Brain pericyte (primary cell): ENCODE results near the gene ZNF627.
"Not testable (repeated sequence)": the region's sequence is repeated elsewhere in the genome, so short reads cannot be mapped to it uniquely, and the experiment has no call there.

Experiments
- DNase-seq: peaks from one replicate; pipeline ENCODE4 v3.0.0-alpha.2; 2012; ENCODE audit warnings: low read depth, low spot score

ZNF627 gene

GRCh38 chr19:11597202-11598102 is at the start of gene ZNF627:
Gene ZNF627, plus strand, starts transcription at chr19:11597483. Its CDS starts 145 bp downstream, at chr19:11597628.
- peak; percentile 87 for DNase-seq

- DNase-seq: no peak
Measured at GRCh38 chr19:11547929-11548700, 49.2 kb upstream of the ZNF627 start.

- no peak for DNase-seq
Measured at GRCh38 chr19:11549386-11549953, 47.8 kb upstream of the ZNF627 start.

GRCh38 chr19:11550265-11550664 is 47.0 kb upstream of the ZNF627 start:
- DNase-seq: no peak

GRCh38 chr19:11551603-11552235 is 45.6 kb upstream of the ZNF627 start:
- no peak for DNase-seq

- DNase-seq: no peak
Measured at GRCh38 chr19:11552666-11553372, 44.5 kb upstream of the ZNF627 start.

- DNase-seq: no peak
Measured at GRCh38 chr19:11554160-11554559, 43.1 kb upstream of the ZNF627 start.

GRCh38 chr19:11555246-11555645 is 42.0 kb upstream of the ZNF627 start:
- DNase-seq: no peak

GRCh38 chr19:11556634-11557420 is 40.5 kb upstream of the ZNF627 start:
- no peak for DNase-seq

GRCh38 chr19:11558881-11559828 is 38.1 kb upstream of the ZNF627 start, which contains the start of gene ELOF1:
Gene ELOF1, minus strand, starts transcription at chr19:11559230. Its CDS starts 4,883 bp downstream, at chr19:11554347.
- peak; percentile 93 for DNase-seq

GRCh38 chr19:11560404-11561051 is 36.8 kb upstream of the ZNF627 start:
- no peak for DNase-seq

GRCh38 chr19:11563532-11563931 is 33.8 kb upstream of the ZNF627 start:
- no peak for DNase-seq

- not testable (repeated sequence) for DNase-seq
Measured at GRCh38 chr19:11564082-11564807, 33.0 kb upstream of the ZNF627 start.

- DNase-seq: not testable (repeated sequence)
Measured at GRCh38 chr19:11565649-11565980, 31.7 kb upstream of the ZNF627 start.

- no peak for DNase-seq
Measured at GRCh38 chr19:11566164-11566563, 31.1 kb upstream of the ZNF627 start.

GRCh38 chr19:11570039-11570462 is 27.2 kb upstream of the ZNF627 start:
- no peak for DNase-seq

GRCh38 chr19:11573354-11573753 is 23.9 kb upstream of the ZNF627 start:
- DNase-seq: not testable (repeated sequence)

- DNase-seq: not testable (repeated sequence)
Measured at GRCh38 chr19:11573763-11574162, 23.5 kb upstream of the ZNF627 start.
